Amniotic stem cell (primary cell): Measurements from ENCODE around the gene SLC2A13.
"Not testable (repeated sequence)": the region's sequence is repeated elsewhere in the genome, so short reads cannot be mapped to it uniquely, and the experiment has no call there.

Experiments
- DNase-seq: peaks from one replicate; lab custom pipeline; 2025; lab: John Stamatoyannopoulos, UW

Gene SLC2A13

GRCh38 chr12:40104461-40105264 is 1.2 kb downstream of the SLC2A13 start:
- DNase-seq: no peak

- no peak for DNase-seq
Observed at GRCh38 chr12:40103043-40103442, 2.8 kb downstream of the SLC2A13 start.

GRCh38 chr12:40101747-40102146 is 4.1 kb downstream of the SLC2A13 start:
- no peak for DNase-seq

- DNase-seq: no peak
Observed at GRCh38 chr12:40099423-40099853, 6.4 kb downstream of the SLC2A13 start.

GRCh38 chr12:40098406-40099145 is 7.3 kb downstream of the SLC2A13 start:
- DNase-seq: no peak

DNA sequence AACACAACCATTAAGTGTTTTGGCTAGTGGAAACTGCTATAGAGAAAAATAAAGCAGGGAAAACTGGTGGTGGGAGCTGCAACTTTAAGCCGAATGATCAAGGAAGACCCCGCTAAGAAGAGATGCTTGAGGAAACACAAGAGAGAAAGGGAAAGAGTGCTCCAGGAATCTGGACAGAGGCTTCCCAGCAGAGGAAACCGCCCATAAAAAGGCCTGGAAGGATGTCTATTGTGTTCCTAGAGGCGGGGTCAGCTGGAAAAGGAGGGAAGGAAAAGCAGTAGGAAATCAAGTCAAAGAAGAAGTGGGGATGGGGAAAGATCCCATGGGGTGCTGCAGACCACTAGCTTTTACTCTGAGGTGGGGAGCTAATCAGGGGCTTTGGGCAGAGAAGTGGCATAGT is 12.4 kb downstream of the SLC2A13 start:
- DNase-seq: no peak

- no peak for DNase-seq
Observed at GRCh38 chr12:40086471-40086870, 19.4 kb downstream of the SLC2A13 start.

- DNase-seq: no peak
Observed at GRCh38 chr12:40078266-40078665, 27.6 kb downstream of the SLC2A13 start.

DNA sequence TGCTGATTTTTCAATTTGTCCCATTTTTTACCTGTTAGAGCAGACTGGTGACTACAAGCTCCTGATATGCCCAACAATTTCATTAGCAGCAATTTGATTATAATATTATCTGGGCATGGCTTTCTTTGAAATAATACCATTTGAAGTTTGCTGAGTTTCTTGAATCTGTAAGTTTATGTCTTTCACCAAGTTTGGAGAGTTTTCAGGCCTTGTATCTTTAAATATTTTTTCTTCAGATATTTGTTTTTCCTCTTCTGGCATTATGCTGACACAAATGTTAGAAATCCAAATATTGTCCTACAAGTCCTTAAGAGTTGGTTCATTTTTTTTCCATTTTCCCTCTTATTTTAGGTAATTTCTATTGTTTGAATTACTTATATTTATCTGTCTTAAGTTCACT is 30.4 kb downstream of the SLC2A13 start:
- DNase-seq: no peak

DNA sequence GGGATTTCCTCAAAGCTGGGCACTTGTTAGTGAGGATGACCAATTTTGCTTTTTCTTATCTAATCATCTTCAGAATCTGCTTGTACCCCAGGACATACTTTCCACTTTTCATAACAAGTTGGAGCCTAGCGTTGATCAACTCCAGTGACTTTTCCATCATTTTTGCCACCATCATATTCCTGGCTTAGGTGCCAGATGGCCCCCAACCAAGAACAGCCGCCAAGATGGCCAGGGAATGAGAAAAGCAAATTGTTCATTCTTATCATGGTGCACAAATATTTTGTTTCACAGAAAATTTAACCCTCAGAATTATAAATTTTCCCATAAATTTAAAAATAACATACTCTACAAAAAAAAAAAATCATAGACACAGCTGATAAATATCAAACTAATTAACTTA is 37.5 kb downstream of the SLC2A13 start:
- DNase-seq: no peak

DNA sequence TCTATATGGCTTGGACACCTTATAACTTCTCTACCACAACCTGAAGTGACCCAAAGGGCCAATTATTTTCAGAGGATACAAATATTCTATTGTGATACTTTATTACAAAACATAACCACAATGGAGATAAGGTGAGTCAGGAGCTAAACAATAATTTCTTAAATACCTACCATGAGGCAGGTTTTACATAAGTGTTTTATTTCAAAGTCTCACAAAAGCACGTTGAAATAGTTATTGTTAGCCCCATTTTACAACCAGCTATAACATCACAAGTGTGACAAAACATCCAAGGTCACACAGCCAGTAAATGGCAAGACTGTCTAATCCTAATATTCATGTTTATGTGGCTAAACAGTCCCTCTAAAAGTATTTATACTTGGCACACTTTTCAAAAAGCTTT is 40.2 kb downstream of the SLC2A13 start:
- DNase-seq: no peak

DNA sequence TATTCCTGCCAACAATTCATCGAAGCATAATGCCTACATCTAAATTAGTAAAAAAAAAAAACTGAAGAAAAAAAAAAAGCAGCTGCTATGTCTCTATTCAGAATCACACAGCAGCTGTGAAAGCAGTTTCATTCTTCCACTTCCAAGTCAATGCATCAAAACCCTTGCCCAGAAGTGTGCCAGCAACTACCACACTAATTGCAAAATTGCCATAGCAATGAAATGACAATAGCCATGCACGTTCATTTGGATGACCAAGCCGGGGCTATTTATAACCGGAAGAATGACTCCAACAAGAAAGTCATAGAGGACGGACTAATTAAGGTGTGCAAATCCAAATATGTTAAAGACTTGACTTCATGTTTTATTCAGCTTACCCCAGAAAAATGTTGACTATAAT is 42.5 kb downstream of the SLC2A13 start:
- no peak for DNase-seq

GRCh38 chr12:40058721-40059190 is 47.1 kb downstream of the SLC2A13 start:
- DNase-seq: no peak

- DNase-seq: no peak
Observed at GRCh38 chr12:40056373-40056772, 49.5 kb downstream of the SLC2A13 start.

GRCh38 chr12:40055776-40056175 is 50.1 kb downstream of the SLC2A13 start:
- DNase-seq: no peak

- no peak for DNase-seq
Observed at GRCh38 chr12:40055228-40055579, 50.7 kb downstream of the SLC2A13 start.

DNA sequence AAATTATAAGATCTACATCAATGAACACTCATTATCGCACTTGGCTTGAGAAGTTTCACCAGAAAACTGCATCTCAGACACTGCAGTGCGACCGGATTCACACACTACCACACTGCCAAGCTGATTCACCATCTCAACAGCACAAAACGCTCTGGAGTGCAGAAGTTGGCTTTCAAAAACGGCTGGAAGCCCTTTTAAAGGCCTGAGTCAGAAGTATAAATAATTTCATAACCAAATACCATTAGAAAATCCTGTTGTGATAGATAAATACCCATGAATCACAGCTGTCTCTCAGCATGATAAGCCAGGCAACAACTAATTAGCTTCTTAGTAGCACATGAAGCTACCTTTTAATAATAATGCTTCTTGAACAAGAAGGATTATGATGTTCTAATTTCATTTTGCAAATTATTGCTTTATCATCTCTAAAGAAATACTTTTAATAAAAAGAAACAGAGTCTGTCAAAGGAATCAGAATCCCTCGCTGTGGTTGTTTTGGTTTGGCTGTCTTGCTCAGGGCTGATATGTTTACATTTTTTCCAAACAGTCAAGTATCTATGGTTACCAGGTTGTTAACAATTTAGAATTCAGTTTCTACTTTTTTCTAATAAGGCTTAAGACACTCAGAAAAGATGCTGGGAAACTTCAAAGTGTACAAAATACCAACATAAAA is 51.2 kb downstream of the SLC2A13 start:
- DNase-seq: no peak

DNA sequence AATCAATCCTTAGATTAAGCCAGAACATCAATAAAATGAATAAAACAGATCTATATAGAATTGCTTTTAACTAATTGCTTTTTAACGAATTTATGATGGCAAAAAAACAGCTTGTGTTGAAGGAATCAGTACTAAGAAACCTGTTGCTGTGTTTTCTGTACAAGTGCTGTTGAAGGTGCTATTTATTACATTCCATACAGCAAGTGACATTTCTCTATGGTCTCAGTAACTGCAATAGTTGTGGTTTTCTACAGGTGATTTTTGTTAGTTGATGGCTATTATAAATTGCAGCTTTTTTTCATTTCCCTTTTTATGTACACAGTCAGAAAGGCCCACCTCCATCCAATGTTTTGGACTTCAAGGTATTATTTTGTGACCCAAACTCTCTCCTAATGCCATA is 56.6 kb downstream of the SLC2A13 start:
- no peak for DNase-seq

DNA sequence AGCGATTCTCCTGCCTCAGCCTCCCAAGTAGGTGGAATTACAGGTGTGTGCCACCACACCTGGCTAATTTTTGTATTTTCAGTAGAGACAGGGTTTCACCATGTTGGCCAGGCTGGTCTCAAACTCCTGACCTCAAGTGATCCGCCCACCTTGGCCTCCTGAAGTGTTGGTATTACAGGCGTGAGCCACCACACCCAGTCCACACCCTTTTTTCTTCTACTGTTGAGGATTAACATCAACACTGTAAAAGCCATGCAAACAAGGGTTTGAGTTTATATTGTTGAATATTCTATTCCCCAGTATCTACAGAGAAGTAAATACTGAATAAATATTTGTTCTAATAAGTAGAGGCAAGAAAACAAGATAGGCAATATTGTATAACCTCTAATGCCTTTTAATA is 58.9 kb downstream of the SLC2A13 start:
- DNase-seq: not testable (repeated sequence)

DNA sequence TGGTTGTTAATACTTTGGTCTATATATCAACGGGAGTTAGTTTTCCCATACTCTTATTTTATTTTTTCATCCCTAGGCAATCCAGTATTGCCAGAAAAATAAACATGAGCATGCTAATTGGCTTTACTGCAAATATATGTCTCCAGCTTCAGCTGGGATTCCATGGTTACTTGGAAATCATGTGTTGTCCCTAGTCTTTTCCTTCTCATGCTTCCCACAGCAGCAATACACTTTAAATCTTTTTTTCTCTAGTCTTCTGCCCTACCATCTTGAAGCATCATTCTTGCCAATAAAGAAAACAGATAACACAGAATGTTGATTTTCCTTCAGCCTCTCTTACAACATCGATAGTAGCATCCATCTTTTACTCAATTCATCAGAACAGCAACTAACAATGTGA is 60.2 kb downstream of the SLC2A13 start:
- DNase-seq: no peak

GRCh38 chr12:40044396-40044795 is 61.5 kb downstream of the SLC2A13 start:
- DNase-seq: no peak

GRCh38 chr12:40039598-40039997 is 66.3 kb downstream of the SLC2A13 start:
- DNase-seq: no peak

GRCh38 chr12:40038619-40039018 is 67.3 kb downstream of the SLC2A13 start:
- no peak for DNase-seq
